ENCODE results near the gene DHCR24.

GRCh38 chr1:54863267-54863665 is 23.7 kb downstream of the DHCR24 start:
- no peak for TF ChIP-seq CTCF (conservative IDR thresholded peaks at IDR 0.05; ENCODE audit: low read length)
- no peak for TF ChIP-seq EZH2phosphoT487 (IDR thresholded peaks at IDR 0.05; ENCODE audit: borderline replicate concordance)

Data from Loucy (cell line).